IMR-90 (cell line): ENCODE data around the gene PARD3. TPM values are rescaled to one million over a fixed set of nuclear protein-coding genes. Genes with fewer than 3 reads are reported as not detected.

Source experiments
- ATAC-seq: fragments of 200-7000 bp; cut with Tn5 transposase; 2 replicates; pipeline ENCODE4 v1.9.1; 2020; ENCODE audit warnings: low read depth, mild to moderate bottlenecking, moderate library complexity
- BruUV-seq: library from RNA; stranded (reverse); fragments of 400-500 nt; replicated peaks from 2 replicates; lab custom pipeline; 2021; lab: Mats Ljungman, UMichigan
- CTCF ChIA-PET: fragments of 300-600 bp; formaldehyde crosslinking; extraction: SDS; loops from one replicate; lab custom pipeline; 2021; ENCODE audit warnings: antibody characterized with exemption; lab: Yijun Ruan, JAX
- POLR2A ChIA-PET: fragments of 300-600 bp; sonication (Branson Sonifier 250); formaldehyde crosslinking; loops from one replicate; lab custom pipeline; 2022; ENCODE audit warnings: antibody characterized with exemption; ENCODE audit not compliant: unreplicated experiment; lab: Charles Lee
- DNase-seq: peaks from one replicate; pipeline ENCODE4 v3.0.0; 2013
- H2AFZ ChIP-seq: replicated peaks from 2 replicates; pipeline ENCODE3; 2013; ENCODE audit warnings: low read length, mild to moderate bottlenecking; ENCODE audit not compliant: poor library complexity
- H2AK5ac ChIP-seq: 2 replicates; pipeline ENCODE4 v1.6.1; 2013; ENCODE audit warnings: low read depth, low read length, inconsistent platforms
- H2AK9ac ChIP-seq: replicated peaks from 2 replicates; pipeline ENCODE3; 2013; ENCODE audit warnings: mild to moderate bottlenecking, low read depth, low read length, moderate library complexity; ENCODE audit not compliant: poor library complexity
- H2BK120ac ChIP-seq: 2 replicates; pipeline ENCODE4 v1.6.1; 2013; ENCODE audit warnings: low read depth, low read length, inconsistent platforms
- H2BK15ac ChIP-seq: 3 replicates; pipeline ENCODE4 v1.6.1; 2013; ENCODE audit warnings: low read depth, low read length, inconsistent platforms
- H2BK20ac ChIP-seq: 2 replicates; pipeline ENCODE4 v1.6.1; 2013; ENCODE audit warnings: low read depth, mild to moderate bottlenecking, inconsistent platforms, low read length, moderate library complexity
- H2BK5ac ChIP-seq: 2 replicates; pipeline ENCODE4 v1.6.1; 2013; ENCODE audit warnings: mild to moderate bottlenecking, low read depth, low read length, inconsistent platforms; ENCODE audit not compliant: poor library complexity, severe bottlenecking
- H3K14ac ChIP-seq: replicated peaks from 2 replicates; pipeline ENCODE4 v1.6.1; 2013; ENCODE audit warnings: low read depth, low read length, inconsistent platforms
- H3K18ac ChIP-seq: 2 replicates; pipeline ENCODE4 v1.6.1; 2013; ENCODE audit warnings: low read depth, low read length, control low read depth
- H3K23ac ChIP-seq: 2 replicates; pipeline ENCODE4 v1.6.1; 2013; ENCODE audit warnings: low read depth, low read length, inconsistent platforms
- H3K27ac ChIP-seq: 2 replicates; pipeline ENCODE4 v1.5.1; 2013; ENCODE audit warnings: mild to moderate bottlenecking, control low read depth, low read length; ENCODE audit not compliant: insufficient read depth
- H3K27me3 ChIP-seq: 2 replicates; pipeline ENCODE4 v1.6.1; 2013; ENCODE audit warnings: low read length; ENCODE audit not compliant: control insufficient read depth, insufficient read depth
- H3K36me3 ChIP-seq: 2 replicates; pipeline ENCODE4 v1.6.1; 2013; ENCODE audit warnings: low read length, mixed read lengths; ENCODE audit not compliant: control insufficient read depth, insufficient read depth
- H3K4ac ChIP-seq: 2 replicates; pipeline ENCODE4 v1.6.1; 2013; ENCODE audit warnings: low read depth, low read length, inconsistent platforms
- H3K4me1 ChIP-seq: 2 replicates; pipeline ENCODE4 v1.6.1; 2013; ENCODE audit warnings: low read length, mixed read lengths; ENCODE audit not compliant: control insufficient read depth, insufficient read depth
- H3K4me2 ChIP-seq: 2 replicates; pipeline ENCODE4 v1.6.1; 2013; ENCODE audit warnings: low read depth, mild to moderate bottlenecking, control low read depth, low read length, moderate library complexity
- H3K4me3 ChIP-seq: 2 replicates; pipeline ENCODE4 v1.5.1; 2013; ENCODE audit warnings: low read depth, mild to moderate bottlenecking, control low read depth, low read length, moderate library complexity; ENCODE audit not compliant: insufficient read depth
- H3K56ac ChIP-seq: 2 replicates; pipeline ENCODE4 v1.6.1; 2013; ENCODE audit warnings: low read length, inconsistent platforms; ENCODE audit not compliant: insufficient read depth; ENCODE audit errors: extremely low read depth
- H3K79me1 ChIP-seq, 2 experiments: 2 replicates each; pipeline ENCODE4 v1.6.1; 2013; ENCODE audit warnings: low read length in 2 of 2, inconsistent platforms in 1 of 2, low read depth in 1 of 2
- H3K9ac ChIP-seq: 2 replicates; pipeline ENCODE4 v1.6.1; 2013; ENCODE audit warnings: low read depth, low read length, control low read depth
- H3K9me1 ChIP-seq: 2 replicates; pipeline ENCODE4 v1.6.1; 2013; ENCODE audit warnings: low read length, inconsistent platforms; ENCODE audit not compliant: insufficient read depth
- H3K9me3 ChIP-seq: 2 replicates; pipeline ENCODE4 v1.6.1; 2013; ENCODE audit warnings: low read length; ENCODE audit not compliant: control insufficient read depth, insufficient read depth
- H4K20me1 ChIP-seq: 2 replicates; pipeline ENCODE4 v1.6.1; 2013; ENCODE audit warnings: low read length, inconsistent platforms; ENCODE audit not compliant: insufficient read depth
- H4K5ac ChIP-seq: 2 replicates; pipeline ENCODE4 v1.6.1; 2013; ENCODE audit warnings: mild to moderate bottlenecking, low read depth, low read length, control low read depth
- H4K8ac ChIP-seq, 2 experiments: 2 replicates each; pipeline ENCODE4 v1.6.1; 2013; ENCODE audit warnings: low read depth in 2 of 2, low read length in 2 of 2, control low read depth in 1 of 2, inconsistent platforms in 1 of 2
- H4K91ac ChIP-seq: 2 replicates; pipeline ENCODE4 v1.6.1; 2013; ENCODE audit warnings: low read depth, low read length, inconsistent platforms; ENCODE audit not compliant: insufficient read depth
- CEBPB ChIP-seq: IDR thresholded peaks from 2 replicates; pipeline ENCODE4 v1.6.1; 2012; ENCODE audit warnings: low read depth, low read length, improper control_type of control experiment
- CTCF ChIP-seq: conservative IDR thresholded peaks from 2 replicates; pipeline ENCODE4 v1.5.1; 2012; ENCODE audit warnings: mild to moderate bottlenecking, low read depth, low read length, improper control_type of control experiment
- ELK1 ChIP-seq: fragments of 150-350 bp; IDR thresholded peaks from 2 replicates; pipeline ENCODE4 v1.6.1; 2016; ENCODE audit warnings: low read depth, mild to moderate bottlenecking, low read length, moderate library complexity, borderline replicate concordance
- FOS ChIP-seq: fragments of 150-350 bp; IDR thresholded peaks from 2 replicates; pipeline ENCODE4 v1.6.1; 2016; ENCODE audit warnings: low read depth, low read length
- MAFK ChIP-seq: IDR thresholded peaks from 2 replicates; pipeline ENCODE4 v1.6.1; 2012; ENCODE audit warnings: low read depth, low read length, improper control_type of control experiment
- MAZ ChIP-seq: IDR thresholded peaks from 2 replicates; pipeline ENCODE4 v1.6.1; 2012; ENCODE audit warnings: low read depth, mild to moderate bottlenecking, low read length, improper control_type of control experiment, moderate library complexity, borderline replicate concordance
- NFE2L2 ChIP-seq: fragments of 150-350 bp; IDR thresholded peaks from 2 replicates; pipeline ENCODE4 v1.6.1; 2016; ENCODE audit warnings: low read depth, mild to moderate bottlenecking, low read length
- POLR2A ChIP-seq: IDR thresholded peaks from 2 replicates; pipeline ENCODE4 v1.6.1; 2012; ENCODE audit warnings: mild to moderate bottlenecking, low read depth, low read length
- RAD21 ChIP-seq: IDR thresholded peaks from 2 replicates; pipeline ENCODE4 v1.6.1; 2012; ENCODE audit warnings: low read length, improper control_type of control experiment
- RCOR1 ChIP-seq: IDR thresholded peaks from 2 replicates; pipeline ENCODE4 v1.6.1; 2012; ENCODE audit warnings: mild to moderate bottlenecking, low read length, improper control_type of control experiment; ENCODE audit not compliant: insufficient replicate concordance
- SMC3 ChIP-seq: fragments of 150-350 bp; IDR thresholded peaks from 2 replicates; pipeline ENCODE4 v1.6.1; 2016; ENCODE audit warnings: low read depth, mild to moderate bottlenecking, antibody characterized with exemption, low read length, moderate library complexity
- USF2 ChIP-seq: fragments of 150-350 bp; IDR thresholded peaks from 2 replicates; pipeline ENCODE4 v1.6.1; 2017; ENCODE audit warnings: mild to moderate bottlenecking, antibody characterized with exemption, low read length, low read depth
- WGBS, 2 experiments: methylation state at CpG; one replicate each; pipeline versions ENCODE4 v1.1.5 to v1.1.7; 2013; ENCODE audit warnings: missing lambda C conversion rate in 2 of 2; ENCODE audit not compliant: insufficient read length in 1 of 2; ENCODE audit errors: extremely low coverage in 2 of 2; 5-methylcytosine and 5-hydroxymethylcytosine counted together
- dilution Hi-C: fragments of 300-500 bp; cut with HindIII; formaldehyde crosslinking; loops from one replicate; pipeline ENCODE4 v1.14.3; 2018; ENCODE audit warnings: low sequenced_read_pairs; ENCODE audit not compliant: unreplicated experiment
- in situ Hi-C: fragments of 300-500 bp; cut with MboI; formaldehyde crosslinking; loops from 3 replicates; pipeline ENCODE4 v1.14.3; 2019; ENCODE audit warnings: low sequenced_read_pairs, inconsistent platforms, mixed read lengths
- intact Hi-C: fragments of 100-400 bp; cut with micrococcal nuclease; formaldehyde crosslinking; loops from 2 replicates; pipeline ENCODE4 v1.10.0; 2022
- polyA plus RNA-seq, 3 experiments: library from polyadenylated mRNA; depleted of rRNA; stranded (reverse); fragments of >200 nt; gene quantifications; 2 replicates each; pipeline ENCODE4 v1.2.3, GENCODE V29; 2012; ENCODE audit warnings: low replicate concordance in 1 of 3
- total RNA-seq: library from RNA; depleted of rRNA; stranded (reverse); fragments of >200 nt; gene quantifications from 2 replicates; pipeline ENCODE4 v1.2.3, GENCODE V29; 2012

PARD3 gene
- total and polyA plus RNA-seq, 2 of the 4 experiments (the other 2 are of a cell fraction) = 14.6 to 37.5 TPM

GRCh38 chr10:34609287-34609940 is 205.7 kb downstream of the PARD3 start:
- Histone ChIP-seq H3K14ac (no peak overlapping the region), H2AK5ac (no peak overlapping the region), H2BK15ac (no peak overlapping the region), H4K91ac (no peak overlapping the region), H3K4me3 (no peak overlapping the region), H2BK120ac (no peak overlapping the region), H3K9me3 (no peaks in the 10 kb centered on the region), H2AFZ (no peak overlapping the region), H4K20me1 (no peaks in the 10 kb centered on the region; the same call in 1 of the 2 replicates), H2BK20ac (no peak overlapping the region; the same call in 1 of the 2 replicates), H3K56ac (no peak overlapping the region), H3K18ac (peak overlapping the region; percentile 52; the same call in 1 of the 2 replicates), H3K79me1 (peaks cover 9 to 10% of the 10 kb centered on the region in 2 experiments; a peak in 3 of 4 replicates), H3K4me2 (no peak overlapping the region), H2BK5ac (no peak overlapping the region), H2AK9ac (no peak overlapping the region), H3K9me1 (peaks cover 3% of the 10 kb centered on the region; the same call in 1 of the 2 replicates), H3K36me3 (no peaks in the 10 kb centered on the region), H3K27me3 (no peaks in the 10 kb centered on the region), H3K9ac (no peak overlapping the region), H3K4ac (no peak overlapping the region), H4K8ac (peak overlapping the region in 1 of 2 experiments; percentile 46; a peak in 1 of 4 replicates), H3K27ac (no peak overlapping the region), H4K5ac (0 out of 2 replicates have a peak overlapping the region, but pooled peaks have one; percentile 48), H3K4me1 (peaks cover 2% of the 10 kb centered on the region; the same call in 1 of the 2 replicates), H3K23ac (no peak overlapping the region)
- dilution Hi-C loops = no loop called here
- TF ChIP-seq SMC3 = no peak
- no peak for TF ChIP-seq NFE2L2
- no peak for TF ChIP-seq RCOR1
- no peak for TF ChIP-seq ELK1
- no peak for TF ChIP-seq MAZ
- TF ChIP-seq USF2 = no peak
- TF ChIP-seq POLR2A = no peak
- no peak for TF ChIP-seq CEBPB
- TF ChIP-seq RAD21 = no peak
- no peak for TF ChIP-seq FOS
- no peak for TF ChIP-seq MAFK
- TF ChIP-seq CTCF = no peak
- no peak for DNase-seq
- in situ Hi-C loops = no loop called here
- 100% methylated on average over 2 of the region's 9 CpGs; no CpG with 5 or more reads in 1 of the 2 experiments for WGBS, 2 experiments
- ATAC-seq = no peak
- intact Hi-C loops = no loop called here
- no TSS peak for BruUV-seq
- CTCF ChIA-PET = no interaction called here
- POLR2A ChIA-PET = no interaction called here
